OCI-LY3 (cell line): ENCODE data around the gene RASL10A.

Experiments
- EZH2phosphoT487 ChIP-seq: fragments of 200-600 bp; shearing (Covaris generic); IDR thresholded peaks from 2 replicates; pipeline ENCODE4 v1.6.1; 2018; ENCODE audit warnings: antibody characterized with exemption, mixed run types, low read depth
- TF ChIP-seq, protein P1 (sequence below): fragments of 200-600, 300-600 bp; sonication (generic); IDR thresholded peaks from 2 replicates; pipeline ENCODE4 v1.5.1; 2014; ENCODE audit warnings: antibody characterized with exemption, low read length, low read depth

GRCh38 chr22:29329581-29329980 is 14.1 kb upstream of the RASL10A start:
- TF ChIP-seq, protein P1, sequence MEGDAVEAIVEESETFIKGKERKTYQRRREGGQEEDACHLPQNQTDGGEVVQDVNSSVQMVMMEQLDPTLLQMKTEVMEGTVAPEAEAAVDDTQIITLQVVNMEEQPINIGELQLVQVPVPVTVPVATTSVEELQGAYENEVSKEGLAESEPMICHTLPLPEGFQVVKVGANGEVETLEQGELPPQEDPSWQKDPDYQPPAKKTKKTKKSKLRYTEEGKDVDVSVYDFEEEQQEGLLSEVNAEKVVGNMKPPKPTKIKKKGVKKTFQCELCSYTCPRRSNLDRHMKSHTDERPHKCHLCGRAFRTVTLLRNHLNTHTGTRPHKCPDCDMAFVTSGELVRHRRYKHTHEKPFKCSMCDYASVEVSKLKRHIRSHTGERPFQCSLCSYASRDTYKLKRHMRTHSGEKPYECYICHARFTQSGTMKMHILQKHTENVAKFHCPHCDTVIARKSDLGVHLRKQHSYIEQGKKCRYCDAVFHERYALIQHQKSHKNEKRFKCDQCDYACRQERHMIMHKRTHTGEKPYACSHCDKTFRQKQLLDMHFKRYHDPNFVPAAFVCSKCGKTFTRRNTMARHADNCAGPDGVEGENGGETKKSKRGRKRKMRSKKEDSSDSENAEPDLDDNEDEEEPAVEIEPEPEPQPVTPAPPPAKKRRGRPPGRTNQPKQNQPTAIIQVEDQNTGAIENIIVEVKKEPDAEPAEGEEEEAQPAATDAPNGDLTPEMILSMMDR = no peak
- TF ChIP-seq EZH2phosphoT487 = no peak
